GM06990 (cell line): Measurements from ENCODE around the gene GTF2A1L.

Experiments
- DNase-seq: peaks from one replicate; pipeline ENCODE4 v3.0.0-alpha.2; 2011; ENCODE audit not compliant: insufficient read length; ENCODE audit errors: extremely low read depth
- H3K27me3 ChIP-seq: replicated peaks from 2 replicates; pipeline ENCODE4 v1.6.0; 2011; ENCODE audit warnings: low read length; ENCODE audit not compliant: control insufficient read depth, insufficient read depth
- H3K36me3 ChIP-seq: 2 replicates; pipeline ENCODE4 v1.5.1; 2011; ENCODE audit warnings: low read length; ENCODE audit not compliant: control insufficient read depth, insufficient read depth
- H3K4me3 ChIP-seq: replicated peaks from 2 replicates; pipeline ENCODE4 v1.5.1; 2011; ENCODE audit warnings: low read depth, mild to moderate bottlenecking, control low read depth, low read length
- TF ChIP-seq, protein P1 (sequence below): IDR thresholded peaks from 2 replicates; pipeline ENCODE4 v1.5.1; 2011; ENCODE audit warnings: low read length, control low read depth, mild to moderate bottlenecking, inconsistent platforms; ENCODE audit not compliant: insufficient read depth, poor library complexity, severe bottlenecking

Gene GTF2A1L

DNA sequence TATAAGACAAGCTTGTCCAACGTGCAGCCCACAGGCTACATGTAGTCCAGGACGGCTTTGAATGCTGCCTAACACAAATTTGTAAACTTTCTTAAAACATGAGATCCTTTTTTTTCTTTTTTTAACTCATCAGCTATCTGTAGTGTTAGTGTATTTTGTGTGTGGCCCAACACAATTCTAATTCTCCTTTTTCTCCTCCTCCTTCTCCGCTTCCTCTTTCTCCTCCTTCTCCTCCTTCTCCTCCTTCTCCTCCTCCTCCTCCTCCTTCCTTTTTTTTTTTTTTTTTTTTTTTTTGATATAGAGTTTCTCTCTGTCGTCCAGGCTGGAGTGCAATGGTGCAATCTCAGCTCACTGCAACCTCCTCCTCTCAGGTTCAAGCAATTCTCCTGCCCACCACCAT is 39.3 kb upstream of the GTF2A1L start:
- no peaks in the 10 kb centered on the region for H3K36me3 ChIP-seq
- no peak for DNase-seq
- H3K4me3 ChIP-seq = no peak overlapping the region

GRCh38 chr2:48583961-48584360 is 33.7 kb upstream of the GTF2A1L start:
- no peak overlapping the region for H3K4me3 ChIP-seq

More for the DNA sequence above, 39.3 kb upstream of the GTF2A1L start:
- TF ChIP-seq, protein P1, sequence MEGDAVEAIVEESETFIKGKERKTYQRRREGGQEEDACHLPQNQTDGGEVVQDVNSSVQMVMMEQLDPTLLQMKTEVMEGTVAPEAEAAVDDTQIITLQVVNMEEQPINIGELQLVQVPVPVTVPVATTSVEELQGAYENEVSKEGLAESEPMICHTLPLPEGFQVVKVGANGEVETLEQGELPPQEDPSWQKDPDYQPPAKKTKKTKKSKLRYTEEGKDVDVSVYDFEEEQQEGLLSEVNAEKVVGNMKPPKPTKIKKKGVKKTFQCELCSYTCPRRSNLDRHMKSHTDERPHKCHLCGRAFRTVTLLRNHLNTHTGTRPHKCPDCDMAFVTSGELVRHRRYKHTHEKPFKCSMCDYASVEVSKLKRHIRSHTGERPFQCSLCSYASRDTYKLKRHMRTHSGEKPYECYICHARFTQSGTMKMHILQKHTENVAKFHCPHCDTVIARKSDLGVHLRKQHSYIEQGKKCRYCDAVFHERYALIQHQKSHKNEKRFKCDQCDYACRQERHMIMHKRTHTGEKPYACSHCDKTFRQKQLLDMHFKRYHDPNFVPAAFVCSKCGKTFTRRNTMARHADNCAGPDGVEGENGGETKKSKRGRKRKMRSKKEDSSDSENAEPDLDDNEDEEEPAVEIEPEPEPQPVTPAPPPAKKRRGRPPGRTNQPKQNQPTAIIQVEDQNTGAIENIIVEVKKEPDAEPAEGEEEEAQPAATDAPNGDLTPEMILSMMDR = no peak
- H3K27me3 ChIP-seq = no peaks in the 10 kb centered on the region

GRCh38 chr2:48584551-48584950 is 33.1 kb upstream of the GTF2A1L start:
- TF ChIP-seq, protein P1 = no peak

More at GRCh38 chr2:48583961-48584360, 33.7 kb upstream of the GTF2A1L start:
- Histone ChIP-seq H3K27me3 (no peaks in the 10 kb centered on the region), H3K36me3 (no peaks in the 10 kb centered on the region)
- DNase-seq = no peak
- TF ChIP-seq, protein P1 = no peak

DNA sequence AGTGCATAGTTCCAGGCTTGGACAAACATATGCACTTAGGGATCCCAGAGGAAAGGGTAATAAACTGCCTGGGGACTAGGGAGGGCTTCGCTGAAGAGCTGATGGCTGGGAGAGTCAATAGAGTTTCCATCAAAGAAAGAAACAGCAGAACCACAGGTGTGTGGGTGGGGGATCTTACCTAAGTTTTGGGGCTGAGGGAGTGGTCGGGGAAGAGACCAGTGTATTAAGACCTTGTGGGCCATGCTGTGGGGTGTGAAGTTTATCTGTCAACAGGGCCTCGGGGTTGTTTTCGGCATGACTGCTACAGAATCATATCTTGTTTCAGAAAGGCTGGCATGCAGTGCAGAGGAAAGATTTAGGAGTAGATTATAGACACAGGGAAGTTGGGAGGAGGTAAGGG is 31.2 kb upstream of the GTF2A1L start:
- H3K27me3 ChIP-seq = no peaks in the 10 kb centered on the region
- no peak overlapping the region for H3K4me3 ChIP-seq
- TF ChIP-seq, protein P1 = no peak
- DNase-seq = no peak
- H3K36me3 ChIP-seq = no peaks in the 10 kb centered on the region

More at GRCh38 chr2:48584551-48584950, 33.1 kb upstream of the GTF2A1L start:
- no peaks in the 10 kb centered on the region for H3K27me3 ChIP-seq
- H3K36me3 ChIP-seq = no peaks in the 10 kb centered on the region
- no peak overlapping the region for H3K4me3 ChIP-seq
- no peak for DNase-seq

GRCh38 chr2:48587560-48587959 is 30.1 kb upstream of the GTF2A1L start:
- TF ChIP-seq, protein P1 = no peak
- Histone ChIP-seq H3K36me3 (no peaks in the 10 kb centered on the region), H3K27me3 (no peaks in the 10 kb centered on the region), H3K4me3 (no peak overlapping the region)
- no peak for DNase-seq

DNA sequence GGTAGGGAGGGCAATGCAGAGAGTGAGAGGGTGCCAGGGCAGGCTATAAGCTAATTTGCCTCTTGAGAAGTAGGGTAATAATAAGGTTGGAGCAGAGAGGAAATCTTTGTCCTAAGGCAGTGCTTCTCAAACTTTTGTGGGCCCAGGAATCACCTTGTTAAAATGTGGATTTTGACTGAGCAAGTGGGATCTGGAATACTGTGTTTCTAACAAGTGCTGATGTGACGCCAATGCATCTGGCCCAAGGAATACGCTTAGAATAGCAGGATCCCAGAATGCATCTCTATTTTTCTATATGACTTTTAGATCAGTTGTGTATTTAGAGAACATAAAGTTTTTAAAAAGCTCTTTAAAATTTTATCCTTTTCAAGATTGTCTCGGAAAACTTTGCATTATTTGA is 29.7 kb upstream of the GTF2A1L start:
- Histone ChIP-seq H3K27me3 (no peaks in the 10 kb centered on the region), H3K36me3 (no peaks in the 10 kb centered on the region), H3K4me3 (no peak overlapping the region)
- TF ChIP-seq, protein P1 = no peak
- DNase-seq = no peak
